ENCODE measurements around the gene APOL1. TPM values are rescaled to one million over a fixed set of nuclear protein-coding genes. Genes with fewer than 3 reads are reported as not detected.

The APOL1 gene
- total and polyA plus RNA-seq, 2 of the 13 experiments (the other 11 are each of a cell fraction or from before 2014, with no cell fraction given): 20.3 to 75.0 TPM

DNA sequence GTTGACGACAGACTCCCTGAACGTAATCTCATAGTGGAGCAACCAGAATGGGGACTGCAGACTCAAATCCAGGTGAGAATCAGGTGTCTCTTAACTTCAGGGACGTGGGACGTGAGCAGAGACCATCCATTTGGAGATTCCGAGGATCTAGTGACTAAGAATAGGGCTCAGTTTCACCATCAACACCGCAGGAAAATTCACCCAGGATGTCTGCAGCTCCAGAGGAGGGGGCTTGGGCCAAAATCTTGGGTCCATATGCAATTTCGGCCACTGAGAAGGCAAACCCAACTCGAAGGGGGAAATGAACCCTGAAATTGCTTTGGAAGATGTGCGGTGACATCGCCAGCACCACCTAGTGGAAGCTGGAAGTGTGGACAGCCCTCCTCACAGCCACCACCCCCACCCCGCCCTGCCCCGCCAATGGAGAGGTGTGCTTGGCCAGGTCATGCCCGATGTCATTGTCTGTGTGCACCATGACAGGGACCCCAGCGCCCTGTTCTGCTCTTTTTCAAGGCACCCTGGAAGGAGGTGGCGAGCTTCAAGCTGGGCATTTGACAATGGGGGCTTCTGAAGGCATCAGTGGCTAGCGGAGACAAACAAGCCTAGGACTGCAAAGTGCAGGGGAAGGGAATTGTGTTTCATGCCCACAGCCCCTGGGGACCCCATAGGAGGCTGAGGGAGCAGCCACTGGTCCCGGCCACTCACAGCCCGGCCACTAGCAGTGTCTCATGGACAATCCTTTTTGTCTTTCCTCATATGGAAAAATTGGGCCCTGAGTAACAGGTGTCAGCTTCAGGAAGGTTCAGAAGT lies 24.8 kb downstream of the APOL1 start (continued):
- TF ChIP-seq, protein P1, sequence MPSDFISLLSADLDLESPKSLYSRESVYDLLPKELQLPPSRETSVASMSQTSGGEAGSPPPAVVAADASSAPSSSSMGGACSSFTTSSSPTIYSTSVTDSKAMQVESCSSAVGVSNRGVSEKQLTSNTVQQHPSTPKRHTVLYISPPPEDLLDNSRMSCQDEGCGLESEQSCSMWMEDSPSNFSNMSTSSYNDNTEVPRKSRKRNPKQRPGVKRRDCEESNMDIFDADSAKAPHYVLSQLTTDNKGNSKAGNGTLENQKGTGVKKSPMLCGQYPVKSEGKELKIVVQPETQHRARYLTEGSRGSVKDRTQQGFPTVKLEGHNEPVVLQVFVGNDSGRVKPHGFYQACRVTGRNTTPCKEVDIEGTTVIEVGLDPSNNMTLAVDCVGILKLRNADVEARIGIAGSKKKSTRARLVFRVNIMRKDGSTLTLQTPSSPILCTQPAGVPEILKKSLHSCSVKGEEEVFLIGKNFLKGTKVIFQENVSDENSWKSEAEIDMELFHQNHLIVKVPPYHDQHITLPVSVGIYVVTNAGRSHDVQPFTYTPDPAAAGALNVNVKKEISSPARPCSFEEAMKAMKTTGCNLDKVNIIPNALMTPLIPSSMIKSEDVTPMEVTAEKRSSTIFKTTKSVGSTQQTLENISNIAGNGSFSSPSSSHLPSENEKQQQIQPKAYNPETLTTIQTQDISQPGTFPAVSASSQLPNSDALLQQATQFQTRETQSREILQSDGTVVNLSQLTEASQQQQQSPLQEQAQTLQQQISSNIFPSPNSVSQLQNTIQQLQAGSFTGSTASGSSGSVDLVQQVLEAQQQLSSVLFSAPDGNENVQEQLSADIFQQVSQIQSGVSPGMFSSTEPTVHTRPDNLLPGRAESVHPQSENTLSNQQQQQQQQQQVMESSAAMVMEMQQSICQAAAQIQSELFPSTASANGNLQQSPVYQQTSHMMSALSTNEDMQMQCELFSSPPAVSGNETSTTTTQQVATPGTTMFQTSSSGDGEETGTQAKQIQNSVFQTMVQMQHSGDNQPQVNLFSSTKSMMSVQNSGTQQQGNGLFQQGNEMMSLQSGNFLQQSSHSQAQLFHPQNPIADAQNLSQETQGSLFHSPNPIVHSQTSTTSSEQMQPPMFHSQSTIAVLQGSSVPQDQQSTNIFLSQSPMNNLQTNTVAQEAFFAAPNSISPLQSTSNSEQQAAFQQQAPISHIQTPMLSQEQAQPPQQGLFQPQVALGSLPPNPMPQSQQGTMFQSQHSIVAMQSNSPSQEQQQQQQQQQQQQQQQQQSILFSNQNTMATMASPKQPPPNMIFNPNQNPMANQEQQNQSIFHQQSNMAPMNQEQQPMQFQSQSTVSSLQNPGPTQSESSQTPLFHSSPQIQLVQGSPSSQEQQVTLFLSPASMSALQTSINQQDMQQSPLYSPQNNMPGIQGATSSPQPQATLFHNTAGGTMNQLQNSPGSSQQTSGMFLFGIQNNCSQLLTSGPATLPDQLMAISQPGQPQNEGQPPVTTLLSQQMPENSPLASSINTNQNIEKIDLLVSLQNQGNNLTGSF (CRISPR knock-in tag; IDR thresholded peaks at IDR 0.05): no peak
- TF ChIP-seq ZNF383 (CRISPR knock-in tag; IDR thresholded peaks at IDR 0.05; ENCODE audit: borderline replicate concordance): no peak
- TF ChIP-seq, protein P2, sequence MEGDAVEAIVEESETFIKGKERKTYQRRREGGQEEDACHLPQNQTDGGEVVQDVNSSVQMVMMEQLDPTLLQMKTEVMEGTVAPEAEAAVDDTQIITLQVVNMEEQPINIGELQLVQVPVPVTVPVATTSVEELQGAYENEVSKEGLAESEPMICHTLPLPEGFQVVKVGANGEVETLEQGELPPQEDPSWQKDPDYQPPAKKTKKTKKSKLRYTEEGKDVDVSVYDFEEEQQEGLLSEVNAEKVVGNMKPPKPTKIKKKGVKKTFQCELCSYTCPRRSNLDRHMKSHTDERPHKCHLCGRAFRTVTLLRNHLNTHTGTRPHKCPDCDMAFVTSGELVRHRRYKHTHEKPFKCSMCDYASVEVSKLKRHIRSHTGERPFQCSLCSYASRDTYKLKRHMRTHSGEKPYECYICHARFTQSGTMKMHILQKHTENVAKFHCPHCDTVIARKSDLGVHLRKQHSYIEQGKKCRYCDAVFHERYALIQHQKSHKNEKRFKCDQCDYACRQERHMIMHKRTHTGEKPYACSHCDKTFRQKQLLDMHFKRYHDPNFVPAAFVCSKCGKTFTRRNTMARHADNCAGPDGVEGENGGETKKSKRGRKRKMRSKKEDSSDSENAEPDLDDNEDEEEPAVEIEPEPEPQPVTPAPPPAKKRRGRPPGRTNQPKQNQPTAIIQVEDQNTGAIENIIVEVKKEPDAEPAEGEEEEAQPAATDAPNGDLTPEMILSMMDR (CRISPR knock-in tag; IDR thresholded peaks at IDR 0.05): peak; percentile 82
- no peak for TF ChIP-seq ZNF678 (CRISPR knock-in tag; IDR thresholded peaks at IDR 0.05)
- TF ChIP-seq XRCC5 (optimal IDR thresholded peaks at IDR 0.05; ENCODE audit: low read length): peak; percentile 54
- no peak for TF ChIP-seq MAFF (IDR thresholded peaks at IDR 0.05; ENCODE audit: low read depth, low read length)
- no peak for TF ChIP-seq ZNF546 (CRISPR knock-in tag; conservative IDR thresholded peaks at IDR 0.05)
- TF ChIP-seq SOX6 (IDR thresholded peaks at IDR 0.05): no peak
- peak; percentile 39; the same call in 1 of the 2 replicates for TF ChIP-seq SOX6 (CRISPR knock-in tag; IDR thresholded peaks at IDR 0.05)
- TF ChIP-seq ASH2L (IDR thresholded peaks at IDR 0.05; ENCODE audit: insufficient read length, low read depth, low read length): no peak
- TF ChIP-seq KLF9 (CRISPR knock-in tag; IDR thresholded peaks at IDR 0.05; ENCODE audit: low read depth): no peak
- peak; percentile 52 for TF ChIP-seq YY1 (IDR thresholded peaks at IDR 0.05; ENCODE audit: insufficient read depth, insufficient replicate concordance, low read depth, low read length)
- TF ChIP-seq, protein P3, sequence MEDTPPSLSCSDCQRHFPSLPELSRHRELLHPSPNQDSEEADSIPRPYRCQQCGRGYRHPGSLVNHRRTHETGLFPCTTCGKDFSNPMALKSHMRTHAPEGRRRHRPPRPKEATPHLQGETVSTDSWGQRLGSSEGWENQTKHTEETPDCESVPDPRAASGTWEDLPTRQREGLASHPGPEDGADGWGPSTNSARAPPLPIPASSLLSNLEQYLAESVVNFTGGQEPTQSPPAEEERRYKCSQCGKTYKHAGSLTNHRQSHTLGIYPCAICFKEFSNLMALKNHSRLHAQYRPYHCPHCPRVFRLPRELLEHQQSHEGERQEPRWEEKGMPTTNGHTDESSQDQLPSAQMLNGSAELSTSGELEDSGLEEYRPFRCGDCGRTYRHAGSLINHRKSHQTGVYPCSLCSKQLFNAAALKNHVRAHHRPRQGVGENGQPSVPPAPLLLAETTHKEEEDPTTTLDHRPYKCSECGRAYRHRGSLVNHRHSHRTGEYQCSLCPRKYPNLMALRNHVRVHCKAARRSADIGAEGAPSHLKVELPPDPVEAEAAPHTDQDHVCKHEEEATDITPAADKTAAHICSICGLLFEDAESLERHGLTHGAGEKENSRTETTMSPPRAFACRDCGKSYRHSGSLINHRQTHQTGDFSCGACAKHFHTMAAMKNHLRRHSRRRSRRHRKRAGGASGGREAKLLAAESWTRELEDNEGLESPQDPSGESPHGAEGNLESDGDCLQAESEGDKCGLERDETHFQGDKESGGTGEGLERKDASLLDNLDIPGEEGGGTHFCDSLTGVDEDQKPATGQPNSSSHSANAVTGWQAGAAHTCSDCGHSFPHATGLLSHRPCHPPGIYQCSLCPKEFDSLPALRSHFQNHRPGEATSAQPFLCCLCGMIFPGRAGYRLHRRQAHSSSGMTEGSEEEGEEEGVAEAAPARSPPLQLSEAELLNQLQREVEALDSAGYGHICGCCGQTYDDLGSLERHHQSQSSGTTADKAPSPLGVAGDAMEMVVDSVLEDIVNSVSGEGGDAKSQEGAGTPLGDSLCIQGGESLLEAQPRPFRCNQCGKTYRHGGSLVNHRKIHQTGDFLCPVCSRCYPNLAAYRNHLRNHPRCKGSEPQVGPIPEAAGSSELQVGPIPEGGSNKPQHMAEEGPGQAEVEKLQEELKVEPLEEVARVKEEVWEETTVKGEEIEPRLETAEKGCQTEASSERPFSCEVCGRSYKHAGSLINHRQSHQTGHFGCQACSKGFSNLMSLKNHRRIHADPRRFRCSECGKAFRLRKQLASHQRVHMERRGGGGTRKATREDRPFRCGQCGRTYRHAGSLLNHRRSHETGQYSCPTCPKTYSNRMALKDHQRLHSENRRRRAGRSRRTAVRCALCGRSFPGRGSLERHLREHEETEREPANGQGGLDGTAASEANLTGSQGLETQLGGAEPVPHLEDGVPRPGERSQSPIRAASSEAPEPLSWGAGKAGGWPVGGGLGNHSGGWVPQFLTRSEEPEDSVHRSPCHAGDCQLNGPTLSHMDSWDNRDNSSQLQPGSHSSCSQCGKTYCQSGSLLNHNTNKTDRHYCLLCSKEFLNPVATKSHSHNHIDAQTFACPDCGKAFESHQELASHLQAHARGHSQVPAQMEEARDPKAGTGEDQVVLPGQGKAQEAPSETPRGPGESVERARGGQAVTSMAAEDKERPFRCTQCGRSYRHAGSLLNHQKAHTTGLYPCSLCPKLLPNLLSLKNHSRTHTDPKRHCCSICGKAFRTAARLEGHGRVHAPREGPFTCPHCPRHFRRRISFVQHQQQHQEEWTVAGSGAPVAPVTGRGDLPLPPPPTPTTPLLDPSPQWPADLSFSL (CRISPR knock-in tag; IDR thresholded peaks at IDR 0.05): no peak
- TF ChIP-seq, protein P4, sequence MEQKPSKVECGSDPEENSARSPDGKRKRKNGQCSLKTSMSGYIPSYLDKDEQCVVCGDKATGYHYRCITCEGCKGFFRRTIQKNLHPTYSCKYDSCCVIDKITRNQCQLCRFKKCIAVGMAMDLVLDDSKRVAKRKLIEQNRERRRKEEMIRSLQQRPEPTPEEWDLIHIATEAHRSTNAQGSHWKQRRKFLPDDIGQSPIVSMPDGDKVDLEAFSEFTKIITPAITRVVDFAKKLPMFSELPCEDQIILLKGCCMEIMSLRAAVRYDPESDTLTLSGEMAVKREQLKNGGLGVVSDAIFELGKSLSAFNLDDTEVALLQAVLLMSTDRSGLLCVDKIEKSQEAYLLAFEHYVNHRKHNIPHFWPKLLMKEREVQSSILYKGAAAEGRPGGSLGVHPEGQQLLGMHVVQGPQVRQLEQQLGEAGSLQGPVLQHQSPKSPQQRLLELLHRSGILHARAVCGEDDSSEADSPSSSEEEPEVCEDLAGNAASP (CRISPR knock-in tag; IDR thresholded peaks at IDR 0.05; ENCODE audit: borderline replicate concordance): no peak
